Left lung (tissue), 10 donors: ENCODE results near the gene HAPLN2. TPM values are rescaled to one million over a fixed set of nuclear protein-coding genes. Genes with fewer than 3 reads are reported as not detected.

Experiments
- ATAC-seq: fragments of 200-7000 bp; cut with Tn5 transposase; one replicate; pipeline ENCODE4 v1.9.1; 2020; ENCODE audit warnings: moderate library complexity
- DNase-seq, 4 donors: peaks; one replicate each; pipeline ENCODE4 v3.0.0-alpha.2; 2013 to 2020
- H3K27ac ChIP-seq, 2 donors: fragments of 200-600 bp; sonication (generic) in 1 of 2; one replicate each; pipeline versions ENCODE4 v1.5.0 to v1.8.0; 2020 to 2021
- H3K27me3 ChIP-seq, 2 donors: fragments of 200-600 bp; sonication (generic) in 1 of 2; one replicate each; pipeline versions ENCODE4 v1.5.0 to v1.8.0; 2020 to 2021
- H3K36me3 ChIP-seq, 2 donors: fragments of 200-600 bp; sonication (generic) in 1 of 2; one replicate each; pipeline versions ENCODE4 v1.5.0 to v1.8.0; 2020 to 2021
- H3K4me1 ChIP-seq, 2 donors: fragments of 200-600 bp; one replicate each; pipeline ENCODE4 v1.8.0; 2021
- H3K4me3 ChIP-seq, 2 donors: fragments of 200-600 bp; sonication (generic) in 1 of 2; one replicate each; pipeline versions ENCODE4 v1.5.0 to v1.8.0; 2020 to 2021; ENCODE audit warnings: mild to moderate bottlenecking in 1 of 2
- H3K9me3 ChIP-seq, 2 donors: fragments of 200-600 bp; sonication (generic) in 1 of 2; one replicate each; pipeline versions ENCODE4 v1.5.0 to v1.8.0; 2020 to 2021
- intact Hi-C, 2 donors: fragments of 100-400 bp; cut with DNase I; formaldehyde crosslinking; loops; one replicate each; pipeline versions ENCODE4 v1.11.2 to v1.14.2; 2022
- polyA plus RNA-seq, 6 donors: library from polyadenylated mRNA; unstranded; fragments of 120-200 nt; gene quantifications; one replicate each; pipeline ENCODE4 v1.2.1, GENCODE V29; 2013; ENCODE audit not compliant: insufficient read length in 6 of 6
- total RNA-seq, 2 donors: library from RNA; stranded (reverse); fragmentation: NEBNext Ultra II Directional; extraction: Animal tissue kit (Norgen Biotek cat#: 25700); gene quantifications; one replicate each; pipeline ENCODE4 v1.2.1, GENCODE V29; 2021
- TF ChIP-seq, protein P1 (sequence below), 2 donors: fragments of 200-600 bp; sonication (generic) in 1 of 2; IDR thresholded peaks; one replicate each; pipeline versions ENCODE4 v1.5.0 to v1.8.0; 2021; ENCODE audit warnings: antibody characterized with exemption in 2 of 2
- donor health status: DM: no; HTN: yes; CAD: no.
- donor health status: DM: no; HTN: no; CAD: no.

HAPLN2 gene
- total and polyA plus RNA-seq, 8 donors = 0.15 to 0.50 (median 0.33) TPM; not detected in 1

DNA sequence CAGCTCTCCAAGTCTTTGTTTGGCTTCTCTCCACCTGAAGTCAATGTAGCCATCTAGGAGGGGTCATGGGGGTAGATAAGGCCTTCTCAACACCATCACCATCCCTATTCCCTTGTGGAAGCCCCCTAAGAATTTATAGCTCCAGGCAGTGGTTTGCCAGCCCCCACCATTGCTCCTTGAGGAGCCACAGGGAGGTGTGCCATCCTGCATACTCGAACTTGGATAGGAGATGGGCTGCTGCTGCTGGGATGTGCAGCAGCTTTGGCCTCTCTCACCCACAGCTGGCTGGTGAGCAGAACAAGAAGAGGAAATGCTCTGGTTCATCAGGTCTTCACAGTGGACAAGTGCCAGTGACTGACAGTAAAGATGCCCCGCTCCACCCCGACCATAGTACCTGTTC lies 22.8 kb upstream of the HAPLN2 start:
- no peaks in the 10 kb centered on the region for H3K9me3 ChIP-seq
- peaks cover 0 to 58% of the 10 kb centered on the region in 2 donors for H3K36me3 ChIP-seq
- intact Hi-C loops = no loop called here

DNA sequence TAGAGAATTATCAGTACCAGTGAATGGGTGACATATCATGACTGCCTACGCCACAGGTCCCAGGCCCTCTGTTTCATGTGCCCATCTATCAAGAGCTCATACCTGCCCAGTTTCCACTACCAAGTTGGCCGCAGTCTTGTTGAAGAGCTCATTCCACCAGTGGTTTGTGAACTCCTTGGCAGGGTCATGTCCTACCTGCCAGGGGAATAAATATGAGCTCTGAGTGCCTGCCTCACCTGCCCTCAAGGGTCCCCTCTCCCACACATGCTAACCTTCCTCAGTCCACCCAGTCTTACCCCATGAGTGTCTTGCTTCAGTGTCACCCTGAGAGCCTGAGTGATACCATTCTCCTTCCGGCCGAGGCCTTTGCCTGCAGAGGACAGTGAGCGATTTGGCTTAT lies 21.1 kb upstream of the HAPLN2 start:
- intact Hi-C loops = no loop called here
- ATAC-seq (no peak), DNase-seq (no peak)
- peaks cover 0 to 57% of the 10 kb centered on the region in 2 donors for H3K36me3 ChIP-seq
- H3K27ac ChIP-seq = no peak overlapping the region
- H3K9me3 ChIP-seq = no peaks in the 10 kb centered on the region
- peaks cover 10 to 27% of the 10 kb centered on the region in 2 donors for H3K4me1 ChIP-seq
- TF ChIP-seq, protein P1, sequence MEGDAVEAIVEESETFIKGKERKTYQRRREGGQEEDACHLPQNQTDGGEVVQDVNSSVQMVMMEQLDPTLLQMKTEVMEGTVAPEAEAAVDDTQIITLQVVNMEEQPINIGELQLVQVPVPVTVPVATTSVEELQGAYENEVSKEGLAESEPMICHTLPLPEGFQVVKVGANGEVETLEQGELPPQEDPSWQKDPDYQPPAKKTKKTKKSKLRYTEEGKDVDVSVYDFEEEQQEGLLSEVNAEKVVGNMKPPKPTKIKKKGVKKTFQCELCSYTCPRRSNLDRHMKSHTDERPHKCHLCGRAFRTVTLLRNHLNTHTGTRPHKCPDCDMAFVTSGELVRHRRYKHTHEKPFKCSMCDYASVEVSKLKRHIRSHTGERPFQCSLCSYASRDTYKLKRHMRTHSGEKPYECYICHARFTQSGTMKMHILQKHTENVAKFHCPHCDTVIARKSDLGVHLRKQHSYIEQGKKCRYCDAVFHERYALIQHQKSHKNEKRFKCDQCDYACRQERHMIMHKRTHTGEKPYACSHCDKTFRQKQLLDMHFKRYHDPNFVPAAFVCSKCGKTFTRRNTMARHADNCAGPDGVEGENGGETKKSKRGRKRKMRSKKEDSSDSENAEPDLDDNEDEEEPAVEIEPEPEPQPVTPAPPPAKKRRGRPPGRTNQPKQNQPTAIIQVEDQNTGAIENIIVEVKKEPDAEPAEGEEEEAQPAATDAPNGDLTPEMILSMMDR (IDR thresholded peaks at IDR 0.05) = no peak
- H3K27me3 ChIP-seq = no peaks in the 10 kb centered on the region
- no peak overlapping the region for H3K4me3 ChIP-seq

More for the DNA sequence above, 22.8 kb upstream of the HAPLN2 start:
- Histone ChIP-seq H3K27me3 (no peaks in the 10 kb centered on the region), H3K4me1 (peaks cover 11 to 29% of the 10 kb centered on the region in 2 donors), H3K27ac (no peak overlapping the region), H3K4me3 (no peak overlapping the region)
- DNase-seq (no peak), ATAC-seq (no peak)
- TF ChIP-seq, protein P1 (IDR thresholded peaks at IDR 0.05) = no peak

- DNase-seq (no peak), ATAC-seq (no peak)
- H3K27ac ChIP-seq = no peak overlapping the region
- peaks cover 0 to 52% of the 10 kb centered on the region in 2 donors for H3K36me3 ChIP-seq
- no peak overlapping the region for H3K4me3 ChIP-seq
- H3K4me1 ChIP-seq = peaks cover 10 to 27% of the 10 kb centered on the region in 2 donors
- no peaks in the 10 kb centered on the region for H3K27me3 ChIP-seq
- TF ChIP-seq, protein P1 (IDR thresholded peaks at IDR 0.05) = no peak
- no peaks in the 10 kb centered on the region for H3K9me3 ChIP-seq
- intact Hi-C loops = no loop called here
These were observed 20.3 kb upstream of the HAPLN2 start for GRCh38 chr1:156598731-156599432.

GRCh38 chr1:156599811-156600210 lies 19.4 kb upstream of the HAPLN2 start:
- no peak overlapping the region for H3K27ac ChIP-seq
- ATAC-seq = peak; percentile 7
- TF ChIP-seq, protein P1 (IDR thresholded peaks at IDR 0.05) = peak in 1 of 2 donors; percentile 11
- DNase-seq = no peak
- intact Hi-C loops = loop anchor here in 1 of 2 donors (10.0 kb wide), 1 partner anchor 145 kb away; no protein-coding TSS in a partner anchor
- no peaks in the 10 kb centered on the region for H3K27me3 ChIP-seq
- no peaks in the 10 kb centered on the region for H3K9me3 ChIP-seq
- H3K4me1 ChIP-seq = peaks cover 10 to 27% of the 10 kb centered on the region in 2 donors
- H3K4me3 ChIP-seq = peak overlapping the region in 1 of 2 donors; percentile 77
- H3K36me3 ChIP-seq = peaks cover 0 to 42% of the 10 kb centered on the region in 2 donors

GRCh38 chr1:156600733-156601121 lies 18.5 kb upstream of the HAPLN2 start:
- no peaks in the 10 kb centered on the region for H3K9me3 ChIP-seq
- TF ChIP-seq, protein P1 (IDR thresholded peaks at IDR 0.05) = no peak
- DNase-seq (no peak), ATAC-seq (peak; percentile 9)
- no peaks in the 10 kb centered on the region for H3K27me3 ChIP-seq
- intact Hi-C loops = loop anchor here in 1 of 2 donors (10.0 kb wide), 1 partner anchor 146 kb away; no protein-coding TSS in a partner anchor
- peaks cover 0 to 33% of the 10 kb centered on the region in 2 donors for H3K36me3 ChIP-seq
- peak overlapping the region; percentile 72 to 80 for H3K27ac ChIP-seq
- H3K4me1 ChIP-seq = peaks cover 10 to 27% of the 10 kb centered on the region in 2 donors
- peak overlapping the region; percentile 64 to 77 for H3K4me3 ChIP-seq
